ENCODE measurements around the gene AGPAT2. TPM values are rescaled to one million over a fixed set of nuclear protein-coding genes. Genes with fewer than 3 reads are reported as not detected.
"Not testable (repeated sequence)": the region's sequence is repeated elsewhere in the genome, so short reads cannot be mapped to it uniquely, and the experiment has no call there.

Gene AGPAT2
- total RNA-seq, 1 donor from 2014 or later = 47.8 TPM

DNA sequence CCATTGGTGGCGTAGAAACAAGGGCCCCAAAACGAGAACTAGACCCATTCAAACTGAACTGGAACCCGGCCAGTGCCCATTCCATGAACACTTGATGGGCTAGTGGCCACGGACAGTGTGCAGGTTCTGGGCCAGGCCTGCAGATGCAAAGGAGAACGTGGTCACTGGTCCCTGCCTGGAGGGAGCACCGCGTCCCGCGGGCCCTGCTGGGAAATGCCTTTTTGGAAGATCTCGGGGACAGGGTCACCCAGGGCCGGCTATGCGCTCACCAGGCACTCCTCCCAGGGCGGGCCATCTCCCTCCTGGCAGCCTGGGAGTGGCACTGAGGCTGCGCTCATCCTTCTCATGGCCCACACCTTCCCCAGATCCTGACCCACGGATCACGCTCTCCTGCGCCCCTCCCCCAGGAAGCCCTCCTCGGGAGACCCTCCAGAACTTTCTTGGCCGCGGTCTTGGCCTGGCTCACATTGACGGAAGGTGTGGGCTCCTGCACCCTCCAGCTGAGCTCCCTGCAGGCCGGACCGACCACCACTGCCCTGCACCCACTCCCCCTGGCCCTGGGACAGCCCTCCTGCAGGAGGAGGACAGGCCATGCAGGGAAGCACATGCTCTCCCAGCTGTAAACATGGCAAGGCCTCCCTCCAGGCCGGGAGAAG lies 22.3 kb upstream of the AGPAT2 start:
- Mint-ChIP-seq H3K27ac (no peak overlapping the region), H3K27me3 (no peaks in the 10 kb centered on the region), H3K9me3 (no peaks in the 10 kb centered on the region), H3K36me3 (no peaks in the 10 kb centered on the region), H3K4me1 (ENCODE audit: unreplicated experiment) (peaks cover 5% of the 10 kb centered on the region), H3K4me3 (no peak overlapping the region)
- no peak for DNase-seq (ENCODE audit: extremely low spot score, unreplicated experiment)
- TF ChIP-seq, protein P1, sequence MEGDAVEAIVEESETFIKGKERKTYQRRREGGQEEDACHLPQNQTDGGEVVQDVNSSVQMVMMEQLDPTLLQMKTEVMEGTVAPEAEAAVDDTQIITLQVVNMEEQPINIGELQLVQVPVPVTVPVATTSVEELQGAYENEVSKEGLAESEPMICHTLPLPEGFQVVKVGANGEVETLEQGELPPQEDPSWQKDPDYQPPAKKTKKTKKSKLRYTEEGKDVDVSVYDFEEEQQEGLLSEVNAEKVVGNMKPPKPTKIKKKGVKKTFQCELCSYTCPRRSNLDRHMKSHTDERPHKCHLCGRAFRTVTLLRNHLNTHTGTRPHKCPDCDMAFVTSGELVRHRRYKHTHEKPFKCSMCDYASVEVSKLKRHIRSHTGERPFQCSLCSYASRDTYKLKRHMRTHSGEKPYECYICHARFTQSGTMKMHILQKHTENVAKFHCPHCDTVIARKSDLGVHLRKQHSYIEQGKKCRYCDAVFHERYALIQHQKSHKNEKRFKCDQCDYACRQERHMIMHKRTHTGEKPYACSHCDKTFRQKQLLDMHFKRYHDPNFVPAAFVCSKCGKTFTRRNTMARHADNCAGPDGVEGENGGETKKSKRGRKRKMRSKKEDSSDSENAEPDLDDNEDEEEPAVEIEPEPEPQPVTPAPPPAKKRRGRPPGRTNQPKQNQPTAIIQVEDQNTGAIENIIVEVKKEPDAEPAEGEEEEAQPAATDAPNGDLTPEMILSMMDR (conservative IDR thresholded peaks at IDR 0.05) = no peak

DNA sequence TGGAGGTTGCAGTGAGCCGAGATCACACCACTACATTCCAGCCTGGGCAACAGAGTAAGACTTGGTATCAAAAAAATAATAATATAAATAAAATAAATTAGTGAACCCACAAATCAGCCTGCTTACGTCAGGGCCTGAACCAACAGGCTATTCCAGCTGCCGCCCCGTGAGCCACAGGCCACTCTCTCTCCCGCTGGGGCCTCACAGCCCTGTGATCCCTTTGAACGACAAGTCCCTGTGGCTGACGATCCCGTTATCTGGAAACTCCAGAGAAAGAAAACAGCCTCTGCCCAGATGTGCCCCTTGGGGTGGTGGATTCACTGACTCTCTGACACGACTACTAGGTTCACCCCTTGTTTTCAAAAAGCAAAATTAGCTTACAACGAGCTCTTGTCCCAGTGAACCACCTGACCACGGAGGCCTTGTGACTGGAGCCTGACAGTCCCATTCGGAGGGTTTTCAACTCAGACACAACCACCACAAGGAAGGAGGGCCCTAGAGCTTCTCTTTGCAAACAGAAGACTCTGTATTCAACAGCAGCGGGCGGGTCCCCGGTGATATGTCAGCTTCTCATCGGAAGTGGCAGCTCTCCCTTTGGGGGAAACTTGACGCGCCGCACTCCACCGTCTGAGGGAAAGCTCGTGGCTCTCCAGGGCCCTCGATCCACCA lies 20.7 kb upstream of the AGPAT2 start:
- Mint-ChIP-seq H3K27ac (no peak overlapping the region), H3K9me3 (no peaks in the 10 kb centered on the region), H3K4me1 (ENCODE audit: unreplicated experiment) (peaks cover 5% of the 10 kb centered on the region), H3K4me3 (no peak overlapping the region), H3K36me3 (no peaks in the 10 kb centered on the region), H3K27me3 (no peaks in the 10 kb centered on the region)
- DNase-seq (ENCODE audit: extremely low spot score, unreplicated experiment) = no peak
- TF ChIP-seq, protein P1 (conservative IDR thresholded peaks at IDR 0.05) = no peak

DNA sequence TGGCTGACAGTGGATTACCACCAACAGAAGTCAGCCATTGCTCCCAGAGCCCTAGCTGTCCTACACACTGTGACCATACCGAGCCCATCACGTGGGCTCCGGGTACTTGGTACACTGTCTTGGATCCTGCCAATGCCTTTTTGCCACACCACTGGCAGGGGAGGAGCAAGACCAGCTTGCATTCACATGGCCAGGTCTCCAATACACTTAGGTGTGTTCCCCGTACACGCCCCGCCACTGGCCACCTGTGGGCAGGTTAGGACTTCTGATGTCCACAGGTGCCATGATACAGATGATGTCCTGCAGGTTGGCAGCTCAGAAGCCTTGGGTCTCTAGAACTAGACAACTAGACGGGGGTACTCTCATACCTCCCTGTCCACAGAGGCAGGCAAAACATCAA lies 19.8 kb upstream of the AGPAT2 start:
- Mint-ChIP-seq H3K36me3 (no peaks in the 10 kb centered on the region), H3K9me3 (no peaks in the 10 kb centered on the region), H3K27me3 (no peaks in the 10 kb centered on the region), H3K4me1 (ENCODE audit: unreplicated experiment) (peaks cover 5% of the 10 kb centered on the region), H3K4me3 (no peak overlapping the region), H3K27ac (no peak overlapping the region)
- no peak for DNase-seq (ENCODE audit: extremely low spot score, unreplicated experiment)
- TF ChIP-seq, protein P1 (conservative IDR thresholded peaks at IDR 0.05) = no peak

DNA sequence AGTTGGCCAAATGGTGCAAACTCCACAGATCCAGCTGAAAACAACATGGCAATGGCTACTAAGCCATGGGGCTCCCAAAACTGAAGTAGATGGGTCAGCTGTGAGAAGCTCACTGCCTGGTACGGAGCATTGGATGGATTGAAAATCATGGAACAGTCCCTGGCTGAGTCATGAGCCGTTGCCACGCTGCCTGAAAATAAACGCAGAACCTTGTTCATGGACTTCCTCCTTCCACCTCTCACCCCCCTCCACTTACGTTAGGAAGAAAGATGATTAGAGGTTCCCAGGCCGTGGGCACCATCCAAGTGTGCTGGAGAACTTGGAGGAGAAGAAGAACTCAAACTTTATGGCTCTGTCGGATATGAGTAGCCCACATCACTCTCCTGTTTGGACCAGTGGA lies 18.3 kb upstream of the AGPAT2 start:
- H3K27ac Mint-ChIP-seq = no peak overlapping the region
- TF ChIP-seq, protein P1 (conservative IDR thresholded peaks at IDR 0.05) = no peak
- no peak overlapping the region for H3K4me3 Mint-ChIP-seq
- peaks cover 5% of the 10 kb centered on the region for H3K4me1 Mint-ChIP-seq (ENCODE audit: unreplicated experiment)
- H3K9me3 Mint-ChIP-seq = no peaks in the 10 kb centered on the region
- no peak for DNase-seq (ENCODE audit: extremely low spot score, unreplicated experiment)
- no peaks in the 10 kb centered on the region for H3K27me3 Mint-ChIP-seq
- no peaks in the 10 kb centered on the region for H3K36me3 Mint-ChIP-seq

DNA sequence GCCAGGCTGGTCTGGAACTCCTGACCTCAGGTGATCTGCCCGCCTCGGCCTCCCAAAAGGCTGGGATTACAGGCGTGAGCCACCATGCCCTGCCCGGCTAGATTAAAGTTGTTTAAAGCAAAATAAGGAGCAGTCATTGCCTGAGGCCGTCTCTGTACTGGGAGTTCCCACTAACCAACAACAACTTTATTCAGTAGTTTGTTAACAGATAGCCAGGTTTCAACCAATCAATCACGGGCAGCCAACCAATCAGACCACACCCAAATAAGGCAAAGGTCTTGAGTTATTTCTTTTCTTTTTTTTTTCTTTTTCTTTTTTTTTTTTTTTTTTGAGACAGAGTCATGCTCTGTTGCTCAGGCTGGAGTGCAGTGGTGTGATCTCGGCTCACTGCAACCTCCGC lies 17.5 kb upstream of the AGPAT2 start:
- H3K4me1 Mint-ChIP-seq (ENCODE audit: unreplicated experiment); H3K9me3 Mint-ChIP-seq; DNase-seq (ENCODE audit: extremely low spot score, unreplicated experiment); H3K36me3 Mint-ChIP-seq; H3K27ac Mint-ChIP-seq; H3K27me3 Mint-ChIP-seq; H3K4me3 Mint-ChIP-seq: not testable (repeated sequence)

DNA sequence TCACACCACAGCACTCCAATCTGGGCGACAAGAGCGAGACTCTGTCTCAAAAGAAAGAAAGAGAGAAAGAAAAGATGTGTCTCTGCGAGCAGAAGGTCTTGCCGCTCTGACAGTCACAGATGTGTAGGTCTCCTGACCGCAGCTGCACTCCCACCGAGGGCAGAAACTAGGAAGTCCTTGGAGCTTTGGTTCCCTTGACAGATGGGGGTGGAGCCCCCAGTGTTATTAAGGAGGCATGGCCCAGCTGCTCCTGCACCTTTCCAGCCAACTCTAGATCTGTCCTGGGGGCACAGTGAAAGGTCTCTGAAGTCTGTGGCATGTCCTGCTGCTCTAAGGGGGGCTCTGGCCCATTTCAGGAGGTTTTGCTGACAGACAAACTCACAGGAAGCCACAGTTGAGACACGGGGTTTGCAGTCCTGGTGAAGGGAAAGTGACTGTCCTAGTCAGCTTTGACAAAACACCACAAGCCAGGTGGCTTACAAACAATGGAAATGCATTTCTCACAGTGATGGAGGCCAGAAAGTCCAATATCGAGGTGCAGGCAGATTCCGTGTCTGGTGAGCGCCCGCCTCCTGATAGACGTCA lies 16.1 kb upstream of the AGPAT2 start:
- H3K4me3 Mint-ChIP-seq = no peak overlapping the region
- H3K27me3 Mint-ChIP-seq = no peaks in the 10 kb centered on the region
- no peaks in the 10 kb centered on the region for H3K36me3 Mint-ChIP-seq
- no peaks in the 10 kb centered on the region for H3K9me3 Mint-ChIP-seq
- TF ChIP-seq, protein P1 (conservative IDR thresholded peaks at IDR 0.05) = no peak
- DNase-seq (ENCODE audit: extremely low spot score, unreplicated experiment) = no peak
- no peak overlapping the region for H3K27ac Mint-ChIP-seq
- peaks cover 5% of the 10 kb centered on the region for H3K4me1 Mint-ChIP-seq (ENCODE audit: unreplicated experiment)
